ENCODE data around the gene C19orf12.

DNA sequence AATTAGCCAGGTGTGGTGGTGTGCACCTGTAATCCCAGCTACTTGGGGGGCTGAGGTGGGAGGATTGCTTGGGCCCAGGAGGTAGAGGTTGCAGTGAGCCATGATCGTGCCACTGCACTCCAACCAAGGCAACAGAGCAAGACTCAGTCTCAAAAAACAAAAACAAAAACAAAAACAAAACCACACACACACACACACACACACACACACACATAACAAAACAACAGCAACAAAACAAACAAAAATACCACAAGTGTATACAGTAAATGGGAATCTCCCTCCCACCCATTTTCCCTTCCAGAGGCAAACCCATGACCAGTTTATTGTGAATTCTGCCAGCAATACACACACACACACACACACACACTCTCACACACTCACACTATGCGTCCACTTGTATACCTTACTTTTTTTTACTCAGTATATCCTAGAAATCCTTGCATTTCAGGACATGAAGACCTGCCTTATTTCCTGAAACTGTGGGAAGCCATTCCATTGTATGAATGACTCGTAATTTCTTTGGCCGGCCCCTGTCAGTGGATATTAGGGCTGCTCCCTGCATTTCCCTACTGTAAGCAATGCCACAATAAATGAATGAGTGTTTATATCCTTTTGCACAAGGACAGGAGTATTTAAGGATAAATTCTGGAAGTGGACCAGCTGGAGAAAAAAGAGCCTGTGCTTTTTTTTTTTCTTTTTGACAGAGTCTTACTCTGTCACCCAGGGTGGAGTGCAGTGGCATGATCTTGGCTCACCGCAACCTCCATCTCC is 56.7 kb downstream of the C19orf12 start:
- TF ChIP-seq GATA2 (IDR thresholded peaks at IDR 0.05; ENCODE audit: low read depth, low read length) (no peak), GATA3 (IDR thresholded peaks at IDR 0.05; ENCODE audit: low read depth, low read length) (no peak)

Measured in SH-SY5Y (cell line).